GM21825 (cell line): ENCODE data around the gene RNF14.

Experiments
- ATAC-seq: cut with Tn5 transposase; IDR thresholded peaks from one replicate; pipeline ENCODE4 v1.9.1; 2021; ENCODE audit warnings: mild to moderate bottlenecking, moderate library complexity; ENCODE audit not compliant: unreplicated experiment

Gene RNF14

DNA sequence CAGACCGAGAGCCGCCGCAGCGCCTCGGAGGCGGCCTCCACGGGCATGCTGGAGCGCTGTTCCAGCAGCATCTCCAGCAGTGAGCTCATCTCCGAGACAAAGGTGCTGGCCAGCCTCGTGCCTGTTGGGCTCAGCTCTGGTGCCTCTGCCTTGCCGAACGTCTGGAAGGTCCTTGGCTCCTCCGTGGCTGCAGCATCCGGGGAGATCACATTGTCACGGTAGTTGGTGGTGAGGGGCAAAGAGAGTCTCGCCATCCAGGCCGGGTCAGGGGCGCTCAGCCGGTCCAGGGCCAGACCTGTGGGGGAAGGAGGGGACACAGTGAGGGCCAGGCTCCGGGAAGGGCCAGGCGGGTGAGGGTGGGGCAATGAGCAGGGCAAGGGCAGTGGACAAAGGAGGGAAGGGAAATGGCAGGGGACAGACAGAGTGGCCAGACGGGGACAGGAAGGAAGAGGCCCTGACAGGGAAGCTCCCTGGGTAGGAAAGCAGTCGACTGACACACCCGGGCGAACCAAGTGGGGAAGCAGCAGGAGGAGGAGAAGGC is 23.3 kb upstream of the RNF14 start:
- ATAC-seq: no peak

GRCh38 chr5:141947316-141947715 is 21.6 kb upstream of the RNF14 start:
- no peak for ATAC-seq

DNA sequence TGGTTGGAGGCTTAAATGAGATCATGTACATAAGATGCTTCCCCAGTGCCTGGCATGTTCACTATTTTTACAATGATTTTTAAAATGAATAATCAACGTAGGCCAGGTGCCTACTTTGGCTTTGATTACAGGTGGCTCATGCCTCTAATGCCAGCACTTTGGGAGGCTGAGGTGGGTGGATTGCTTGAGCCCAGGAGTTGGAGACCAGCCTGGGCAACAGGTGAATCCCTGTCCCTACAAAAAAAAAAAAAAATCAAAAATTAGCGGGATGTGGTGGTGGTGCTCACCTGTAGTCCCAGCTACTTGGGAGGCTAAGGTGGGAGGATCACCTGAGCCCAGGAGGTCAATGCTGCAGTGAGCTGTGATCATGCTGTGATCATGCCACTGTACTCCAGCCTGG is 20.1 kb upstream of the RNF14 start:
- no peak for ATAC-seq

DNA sequence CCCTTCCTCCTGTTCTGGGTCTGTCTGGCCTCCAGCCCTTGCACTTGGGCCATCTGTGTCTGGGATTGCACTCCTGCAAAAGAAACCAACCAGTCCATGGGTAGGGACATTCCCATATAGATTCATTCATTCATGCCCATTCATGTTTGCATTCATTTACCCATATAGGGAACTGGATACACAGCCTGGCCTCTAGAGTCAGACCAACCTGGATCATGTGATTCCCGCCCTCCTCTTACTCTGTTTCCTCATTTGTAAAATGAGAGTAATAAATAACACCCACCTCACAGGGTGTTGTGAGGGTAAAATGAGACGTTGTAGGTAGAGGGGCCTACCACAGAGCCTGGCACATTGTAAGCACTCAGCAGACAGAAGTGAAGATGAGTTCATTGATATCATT is 19.4 kb upstream of the RNF14 start:
- ATAC-seq: no peak

DNA sequence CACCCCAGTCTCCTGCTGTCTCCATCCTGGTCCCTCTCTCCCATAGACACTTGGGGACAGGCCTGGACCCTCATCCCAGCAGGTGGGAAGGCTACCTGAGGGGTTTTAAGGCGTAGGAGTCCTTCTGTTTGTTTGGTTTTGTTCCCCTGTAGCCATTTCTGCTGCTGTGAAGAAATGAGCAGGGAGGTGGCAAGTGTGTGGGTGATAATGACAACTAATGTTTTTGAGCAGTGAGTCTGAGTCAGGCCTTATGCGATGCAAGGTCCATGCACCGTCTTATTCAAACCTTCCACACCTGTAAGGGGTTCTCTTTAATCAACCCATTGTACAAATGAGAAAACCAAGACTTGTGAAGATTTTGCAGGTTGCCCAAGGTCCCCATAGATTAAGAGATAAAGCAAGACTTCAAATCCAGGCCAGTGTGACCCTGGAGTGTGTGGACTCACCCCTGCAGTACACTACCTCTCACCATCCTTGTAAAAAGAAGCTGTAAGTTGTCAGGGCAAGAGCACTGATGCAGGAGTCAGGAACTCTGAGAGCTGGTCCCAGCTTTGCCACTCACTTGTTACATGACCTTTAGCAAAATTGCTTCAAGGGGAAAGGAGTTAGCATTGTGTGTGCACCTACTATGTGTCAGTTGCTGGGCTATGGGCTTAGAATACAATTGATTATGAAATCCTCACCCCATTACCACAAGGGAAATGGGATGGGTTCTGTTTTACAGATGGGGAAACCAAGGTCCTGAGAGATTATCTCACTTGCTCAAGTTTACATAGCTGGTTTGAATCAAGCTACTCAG is 18.5 kb upstream of the RNF14 start:
- ATAC-seq: no peak

DNA sequence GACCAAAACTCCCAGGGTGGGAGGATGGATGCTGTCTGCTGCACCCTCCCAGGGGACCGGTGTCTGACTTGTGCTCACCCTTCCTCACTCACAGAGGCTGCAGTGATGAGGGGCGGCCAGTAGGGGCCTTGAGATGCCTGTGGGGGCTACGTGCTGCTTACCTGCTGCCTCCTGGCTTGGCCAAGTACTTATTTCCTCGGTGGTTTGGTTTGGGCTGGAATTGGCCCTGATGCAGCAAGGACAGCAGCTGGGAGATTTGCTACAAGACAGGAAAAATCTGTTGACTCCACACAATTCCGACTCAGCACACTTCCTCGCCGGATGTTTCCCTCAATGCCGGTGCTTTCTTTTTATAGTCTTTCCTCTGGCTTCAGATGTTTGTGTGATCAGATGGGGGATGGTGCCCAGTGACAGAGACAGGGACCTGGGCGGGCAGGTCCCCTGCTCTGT is 17.5 kb upstream of the RNF14 start:
- ATAC-seq: no peak

GRCh38 chr5:141952020-141952419 is 16.9 kb upstream of the RNF14 start:
- no peak for ATAC-seq

GRCh38 chr5:141954194-141954593 is 14.7 kb upstream of the RNF14 start:
- ATAC-seq: no peak

DNA sequence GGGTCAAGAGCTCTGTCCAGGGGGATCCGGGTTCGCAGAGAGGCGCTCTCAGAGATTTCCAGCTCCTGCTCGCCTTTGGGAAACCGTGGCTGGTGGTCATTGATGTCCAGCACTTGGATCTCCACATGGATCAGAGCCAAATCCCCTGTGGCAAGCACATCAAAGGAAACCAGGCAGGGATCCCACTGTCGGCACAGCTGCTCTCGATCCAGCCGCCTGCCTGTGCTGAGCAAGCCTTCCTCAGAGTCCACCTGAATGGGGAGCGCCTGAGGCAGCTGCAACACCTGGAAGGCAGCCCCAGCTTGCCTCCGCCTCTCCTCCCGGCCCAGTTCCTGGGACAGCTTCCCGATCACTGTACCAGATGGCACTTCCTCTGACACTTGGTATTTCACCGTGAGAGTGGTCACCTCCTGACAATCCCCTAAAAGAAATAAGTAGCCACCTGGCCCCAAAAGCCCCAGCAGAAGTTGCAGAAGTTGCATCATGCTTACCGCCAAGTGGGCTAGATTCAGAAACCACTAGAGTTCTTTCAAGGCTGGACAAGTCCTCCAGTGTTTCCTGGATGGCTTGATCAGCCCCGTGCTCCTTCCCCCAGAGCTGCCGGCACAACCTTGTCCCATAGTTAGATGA is 11.4 kb upstream of the RNF14 start:
- ATAC-seq: no peak

GRCh38 chr5:141958113-141958512 is 10.8 kb upstream of the RNF14 start, which contains the start of gene PCDH12:
Gene PCDH12, minus strand, starts transcription at chr5:141958202. Its CDS starts 351 bp downstream, at chr5:141957851.
- ATAC-seq: no peak

- no peak for ATAC-seq
Observed at GRCh38 chr5:141958546-141959172, 10.2 kb upstream of the RNF14 start.

GRCh38 chr5:141960018-141960417 is 8.9 kb upstream of the RNF14 start:
- no peak for ATAC-seq

GRCh38 chr5:141960449-141961323 is 8.2 kb upstream of the RNF14 start:
- peak; percentile 81 for ATAC-seq

DNA sequence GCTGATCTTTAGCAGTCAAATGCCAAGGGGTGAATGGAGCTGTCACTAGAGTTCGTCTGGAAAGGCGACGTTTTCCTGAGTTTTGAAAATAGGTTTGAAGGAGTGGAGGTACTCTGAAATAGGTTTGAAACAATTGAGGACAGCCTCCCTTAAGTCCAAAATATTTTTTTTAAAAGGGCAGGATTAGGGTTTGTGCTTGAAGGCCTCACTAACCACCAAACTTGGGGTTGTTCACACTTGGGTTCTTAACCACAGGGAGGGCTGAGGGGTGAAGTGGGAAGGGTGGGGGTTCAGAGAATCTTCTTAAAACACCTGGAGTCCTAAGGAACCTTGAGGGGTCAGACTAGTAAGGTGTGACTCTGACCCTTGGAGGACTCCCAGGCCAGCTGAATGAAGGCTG is 7.4 kb upstream of the RNF14 start:
- ATAC-seq: no peak

DNA sequence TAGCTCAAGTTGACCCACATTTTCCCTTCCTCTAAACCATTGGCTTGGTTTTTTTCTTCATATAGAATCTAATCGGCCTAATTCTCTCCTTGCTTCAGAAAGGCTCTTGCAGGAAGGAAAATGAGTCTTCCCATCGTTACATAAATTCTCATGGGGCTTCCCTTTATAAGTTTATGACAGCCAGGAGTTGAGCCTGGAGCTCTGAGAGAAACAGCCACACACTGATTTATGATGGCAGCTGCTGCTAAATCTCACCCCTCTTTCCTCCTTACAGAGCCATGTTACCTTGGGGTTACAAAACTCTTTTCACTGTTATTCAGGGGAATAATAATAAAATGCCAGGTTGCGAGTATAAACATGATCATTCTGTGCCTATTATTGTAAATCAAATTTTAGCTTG is 5.2 kb upstream of the RNF14 start:
- ATAC-seq: no peak

DNA sequence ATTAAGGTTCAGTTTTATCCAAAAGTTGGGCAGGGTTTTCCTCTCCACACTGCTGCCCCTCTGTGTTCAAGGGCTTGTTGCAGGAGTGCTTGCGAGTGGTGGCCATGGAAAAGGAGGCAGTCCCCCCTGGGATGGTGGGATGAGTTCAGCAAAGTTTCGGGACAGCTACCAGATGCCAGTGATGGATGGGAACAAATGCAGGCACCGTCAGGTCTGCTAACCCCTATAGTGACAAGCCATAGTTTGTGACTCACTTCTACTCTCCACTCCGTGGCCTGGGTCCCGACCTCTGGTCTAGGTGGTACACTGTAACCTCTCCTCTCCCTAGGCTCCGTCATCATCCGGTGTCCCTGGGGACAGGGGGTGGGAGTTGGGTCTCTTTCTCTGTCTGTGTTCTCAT is 3.8 kb upstream of the RNF14 start:
- ATAC-seq: no peak

DNA sequence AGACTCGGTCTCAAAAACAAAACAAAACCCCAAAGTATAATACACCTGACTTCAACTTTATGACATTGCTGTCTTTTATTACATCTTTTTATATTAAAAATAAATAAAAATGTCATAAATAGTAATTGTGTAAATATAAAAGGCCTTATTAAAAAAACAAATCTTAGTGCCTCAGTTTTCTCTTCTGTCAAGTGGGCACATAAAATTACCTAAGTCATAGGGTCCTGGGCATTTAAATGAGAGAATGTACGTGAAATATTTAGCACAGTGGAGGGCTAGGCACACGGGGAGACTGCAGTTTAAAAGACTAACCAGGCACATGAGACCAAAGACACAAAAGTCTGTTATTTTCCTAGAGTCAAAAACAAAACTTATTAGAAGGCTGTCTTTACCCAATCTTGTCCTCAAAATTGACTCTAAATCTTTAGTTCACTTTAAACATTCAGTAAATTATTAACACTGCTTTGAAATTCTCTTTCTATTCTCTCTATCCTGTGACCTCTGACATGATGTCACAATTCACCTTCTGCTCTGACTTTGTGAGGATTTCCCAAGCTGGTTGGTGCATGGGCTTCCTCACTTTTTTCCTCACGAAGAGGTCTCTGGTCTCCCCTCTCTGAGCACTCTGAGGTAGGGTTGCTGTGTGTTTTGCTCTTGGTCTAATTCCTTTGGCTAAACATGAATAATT is 2.5 kb upstream of the RNF14 start:
- ATAC-seq: no peak

DNA sequence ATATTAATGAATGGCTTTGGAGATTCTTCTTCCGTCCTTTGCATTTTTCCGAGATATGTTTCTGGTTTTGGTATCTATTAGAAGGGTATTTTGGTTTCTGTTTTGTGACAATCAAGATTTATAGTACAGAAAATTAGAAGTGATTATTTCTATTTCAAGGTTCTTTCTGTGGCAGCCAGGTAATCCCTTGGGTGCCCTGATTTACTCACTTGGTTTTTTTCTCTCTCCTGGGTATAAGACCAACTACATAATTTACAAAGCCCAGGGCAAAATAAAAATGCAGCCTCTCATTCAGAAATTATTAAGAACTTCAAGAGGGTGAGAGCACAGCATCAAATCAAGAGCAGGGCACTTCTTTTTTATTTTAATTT is 2.0 kb upstream of the RNF14 start:
- no peak for ATAC-seq

DNA sequence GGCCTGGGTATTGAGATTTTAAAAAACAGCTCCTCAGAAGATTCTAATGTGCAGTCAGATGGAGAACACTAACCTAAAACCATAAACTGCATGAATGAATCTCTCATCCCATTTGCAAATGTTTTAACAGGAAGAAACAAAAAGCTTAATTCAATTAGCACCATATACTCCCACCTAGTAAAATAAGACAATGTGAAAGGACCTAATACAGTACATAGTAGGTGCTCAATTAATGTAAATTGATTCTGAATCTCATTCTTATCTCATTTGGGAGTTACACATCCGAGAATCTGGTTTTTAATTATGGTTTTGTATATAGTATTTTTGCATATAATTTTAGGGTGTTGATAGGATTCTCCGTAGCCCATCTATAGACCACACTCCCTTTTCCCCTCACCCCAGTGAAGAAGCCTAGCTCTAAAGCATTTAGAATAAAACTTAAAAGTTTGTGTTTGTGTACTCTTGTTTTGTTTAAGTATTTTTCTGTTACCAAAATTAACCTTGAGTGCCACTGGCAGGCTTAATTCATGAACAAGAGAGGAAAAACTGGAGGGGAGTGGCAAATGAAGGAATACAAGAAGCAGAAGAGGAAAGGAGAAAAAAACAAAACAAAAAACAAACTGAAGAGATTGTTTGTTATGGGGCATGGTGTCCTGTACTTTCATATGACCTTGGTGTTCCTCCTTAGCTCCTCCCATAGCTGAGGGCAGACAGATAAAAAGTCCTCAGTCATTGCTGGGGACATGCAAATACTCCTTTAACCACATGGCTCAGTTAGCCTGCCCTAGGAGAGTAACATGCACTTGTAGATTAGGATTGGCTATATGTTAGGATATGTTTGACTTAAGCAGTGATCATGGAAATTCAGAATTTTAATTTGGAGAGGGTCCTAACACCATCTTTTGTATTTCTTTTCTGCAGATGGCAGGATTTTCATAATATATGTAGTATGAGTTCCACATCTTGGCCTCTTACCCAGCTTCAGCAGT is 1.2 kb downstream of the RNF14 start:
- ATAC-seq: peak; percentile 56
